ENCODE data around the gene NKD2.
A peak's percentile ranks its signal among the peaks of the same experiment; 100 is the strongest.

The NKD2 gene

DNA sequence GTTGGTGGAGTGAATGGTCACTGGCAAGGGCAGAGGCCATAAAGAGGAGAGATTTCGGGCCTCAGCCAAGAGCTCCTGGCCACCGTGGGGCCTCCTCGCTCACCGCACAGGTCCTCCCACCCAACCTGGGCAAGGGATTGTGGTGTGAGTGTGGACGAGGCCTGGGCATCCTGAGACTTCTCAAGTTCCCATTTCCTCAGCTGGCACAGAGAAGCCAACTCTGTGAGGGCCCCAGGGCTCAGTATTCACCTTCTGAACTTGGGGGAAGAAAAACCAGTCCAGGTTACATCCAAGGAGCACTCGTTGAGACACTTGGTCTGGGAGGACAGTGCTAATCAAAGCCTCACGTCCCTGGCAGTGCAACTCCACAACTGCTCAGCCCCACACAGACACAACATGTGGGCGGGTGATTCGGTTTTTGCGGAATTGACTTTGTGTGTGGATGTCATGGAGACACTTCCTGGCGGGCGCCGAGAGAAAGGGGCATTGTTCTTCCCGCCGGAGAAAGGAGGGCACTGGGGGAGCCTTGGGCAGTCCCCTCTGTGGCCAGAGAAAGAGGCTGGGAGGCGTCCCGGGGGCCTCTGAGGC, 28.5 kb upstream of the NKD2 start:
- no peak for DNase-seq (ENCODE audit: low read depth, low spot score)
- H3K4me3 ChIP-seq (ENCODE audit: insufficient read length, low read depth): no peak overlapping the region
- no peaks in the 10 kb centered on the region for H3K36me3 ChIP-seq (ENCODE audit: insufficient read depth, insufficient read length, low read length)
- H3K27me3 ChIP-seq (ENCODE audit: insufficient read depth, insufficient read length): no peaks in the 10 kb centered on the region
- H3K4me1 ChIP-seq (ENCODE audit: insufficient read depth, insufficient read length): no peaks in the 10 kb centered on the region
- no peak overlapping the region for H3K9ac ChIP-seq (ENCODE audit: insufficient read length, low read depth)
- no peaks in the 10 kb centered on the region for H3K9me3 ChIP-seq (ENCODE audit: insufficient read depth, low read length)
- TF ChIP-seq YY1 (IDR thresholded peaks at IDR 0.05; ENCODE audit: insufficient read depth, insufficient read length) (no peak), SUZ12 (IDR thresholded peaks at IDR 0.05; ENCODE audit: extremely low read depth, insufficient read depth, insufficient read length) (no peak), ZNF274 (IDR thresholded peaks at IDR 0.05; ENCODE audit: low read depth, low read length) (no peak)

DNA sequence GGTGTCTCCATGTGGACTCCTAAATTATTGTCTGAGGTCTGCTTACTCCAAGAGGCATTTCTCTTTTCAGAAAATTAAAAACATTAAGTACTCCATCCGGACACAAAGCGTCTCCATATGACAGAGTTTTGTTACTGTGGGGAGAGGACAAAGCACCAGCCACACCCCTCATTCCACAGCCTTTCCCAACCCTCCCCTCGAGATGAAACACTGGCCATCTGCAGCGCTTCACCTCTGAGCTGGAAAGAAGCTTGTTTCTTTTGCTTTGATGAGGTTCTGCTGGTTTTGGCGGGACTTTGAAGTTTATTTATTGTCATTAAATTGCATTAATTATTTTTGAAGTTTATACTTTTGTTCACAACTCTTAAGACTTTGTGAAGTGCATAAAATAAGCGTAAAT, 27.6 kb upstream of the NKD2 start:
- no peaks in the 10 kb centered on the region for H3K9me3 ChIP-seq (ENCODE audit: insufficient read depth, low read length)
- H3K27me3 ChIP-seq (ENCODE audit: insufficient read depth, insufficient read length): no peaks in the 10 kb centered on the region
- H3K4me1 ChIP-seq (ENCODE audit: insufficient read depth, insufficient read length): no peaks in the 10 kb centered on the region
- H3K4me3 ChIP-seq (ENCODE audit: insufficient read length, low read depth): no peak overlapping the region
- H3K9ac ChIP-seq (ENCODE audit: insufficient read length, low read depth): no peak overlapping the region
- no peak for DNase-seq (ENCODE audit: low read depth, low spot score)
- no peaks in the 10 kb centered on the region for H3K36me3 ChIP-seq (ENCODE audit: insufficient read depth, insufficient read length, low read length)
- TF ChIP-seq ZNF274 (IDR thresholded peaks at IDR 0.05; ENCODE audit: low read depth, low read length) (no peak), YY1 (IDR thresholded peaks at IDR 0.05; ENCODE audit: insufficient read depth, insufficient read length) (no peak), SUZ12 (IDR thresholded peaks at IDR 0.05; ENCODE audit: extremely low read depth, insufficient read depth, insufficient read length) (no peak)

DNA sequence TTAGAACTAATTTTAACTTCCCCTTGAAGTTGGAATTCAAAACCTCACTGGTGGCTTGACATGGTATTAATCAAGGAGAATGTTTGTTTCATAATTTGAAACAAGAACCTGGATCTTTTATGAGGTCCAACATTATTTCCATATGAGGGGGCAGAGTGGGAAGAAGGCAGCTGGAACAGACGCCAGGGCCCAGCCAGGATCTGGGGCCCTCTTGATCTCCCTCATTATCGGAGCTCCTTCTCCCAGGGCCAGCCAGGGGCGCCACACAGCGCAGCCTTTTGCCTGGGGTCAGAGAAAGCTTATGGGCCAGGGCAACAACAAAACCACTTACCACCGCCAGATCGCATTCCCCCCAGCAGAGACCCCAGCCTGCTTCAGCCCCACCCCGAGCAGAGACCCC, 27.1 kb upstream of the NKD2 start:
- Histone ChIP-seq H3K4me3 (ENCODE audit: insufficient read length, low read depth) (no peak overlapping the region), H3K36me3 (ENCODE audit: insufficient read depth, insufficient read length, low read length) (no peaks in the 10 kb centered on the region), H3K4me1 (ENCODE audit: insufficient read depth, insufficient read length) (no peaks in the 10 kb centered on the region), H3K9ac (ENCODE audit: insufficient read length, low read depth) (no peak overlapping the region), H3K9me3 (ENCODE audit: insufficient read depth, low read length) (no peaks in the 10 kb centered on the region), H3K27me3 (ENCODE audit: insufficient read depth, insufficient read length) (no peaks in the 10 kb centered on the region)
- no peak for TF ChIP-seq ZNF274 (IDR thresholded peaks at IDR 0.05; ENCODE audit: low read depth, low read length)
- no peak for TF ChIP-seq SUZ12 (IDR thresholded peaks at IDR 0.05; ENCODE audit: extremely low read depth, insufficient read depth, insufficient read length)
- TF ChIP-seq YY1 (IDR thresholded peaks at IDR 0.05; ENCODE audit: insufficient read depth, insufficient read length): no peak
- no peak for DNase-seq (ENCODE audit: low read depth, low spot score)

DNA sequence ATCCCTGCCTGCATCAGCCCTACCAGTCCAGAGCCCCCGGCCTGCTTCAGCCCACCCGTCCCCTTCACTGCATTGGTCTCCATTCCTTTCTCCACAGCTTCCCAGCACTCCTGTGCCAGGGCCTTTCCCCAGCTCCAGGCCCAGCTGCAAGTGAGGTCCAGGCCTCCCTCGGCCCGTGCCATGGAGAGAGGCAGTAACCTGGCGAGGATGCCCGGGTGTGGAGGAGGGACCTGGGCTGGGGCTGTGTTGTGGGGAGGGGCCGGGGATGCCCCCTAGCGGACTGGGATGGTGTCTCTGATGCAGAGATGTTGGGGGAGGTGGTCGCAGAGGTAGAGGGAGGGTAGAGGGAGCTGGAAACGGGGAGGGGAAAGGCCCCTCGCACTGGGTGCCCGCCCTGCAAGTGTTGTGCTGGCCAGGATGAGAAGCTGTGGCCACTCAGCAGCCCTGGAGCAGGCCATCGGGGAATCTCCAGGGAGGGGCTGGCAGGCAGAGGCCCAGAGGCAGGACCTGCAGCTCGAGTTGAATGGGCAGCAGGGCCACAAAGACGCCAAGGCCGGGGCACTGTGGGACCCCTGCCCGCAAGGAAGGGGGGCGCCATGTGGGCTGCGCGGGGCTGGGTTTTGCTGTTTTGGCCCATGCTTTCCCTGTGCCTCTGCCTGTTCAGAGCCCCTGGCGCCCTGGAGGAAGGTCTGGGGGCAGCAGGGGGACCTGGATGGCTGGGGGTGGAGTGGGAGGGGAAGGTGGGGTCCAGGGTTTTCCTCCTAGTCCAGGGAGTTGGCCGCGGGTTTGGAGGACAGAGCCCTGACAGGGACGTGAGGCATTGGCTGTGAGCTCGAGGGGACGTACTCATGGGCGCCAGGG, 26.0 kb upstream of the NKD2 start:
- H3K36me3 ChIP-seq (ENCODE audit: insufficient read depth, insufficient read length, low read length): no peaks in the 10 kb centered on the region
- TF ChIP-seq SUZ12 (IDR thresholded peaks at IDR 0.05; ENCODE audit: extremely low read depth, insufficient read depth, insufficient read length) (no peak), YY1 (IDR thresholded peaks at IDR 0.05; ENCODE audit: insufficient read depth, insufficient read length) (no peak)
- DNase-seq (ENCODE audit: low read depth, low spot score): peak; percentile 32
- no peaks in the 10 kb centered on the region for H3K4me1 ChIP-seq (ENCODE audit: insufficient read depth, insufficient read length)
- no peaks in the 10 kb centered on the region for H3K9me3 ChIP-seq (ENCODE audit: insufficient read depth, low read length)
- no peaks in the 10 kb centered on the region for H3K27me3 ChIP-seq (ENCODE audit: insufficient read depth, insufficient read length)
- no peak overlapping the region for H3K4me3 ChIP-seq (ENCODE audit: insufficient read length, low read depth)
- no peak overlapping the region for H3K9ac ChIP-seq (ENCODE audit: insufficient read length, low read depth)

DNA sequence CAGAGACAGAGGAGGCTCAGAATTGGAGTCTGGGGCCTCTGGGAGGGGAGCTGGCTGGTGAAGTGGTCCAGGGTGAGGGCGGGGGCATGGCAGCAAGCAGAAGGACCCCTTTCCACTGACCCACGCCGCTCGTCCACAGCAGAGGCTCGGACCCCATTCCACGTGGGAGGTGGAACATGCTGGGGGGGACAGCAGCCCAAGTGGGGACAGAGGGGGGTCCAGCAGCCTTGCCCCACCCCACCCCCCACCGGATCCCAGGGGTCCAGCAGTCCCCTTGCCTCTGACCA, 25.4 kb upstream of the NKD2 start:
- Histone ChIP-seq H3K36me3 (ENCODE audit: insufficient read depth, insufficient read length, low read length) (no peaks in the 10 kb centered on the region), H3K27me3 (ENCODE audit: insufficient read depth, insufficient read length) (no peaks in the 10 kb centered on the region), H3K4me1 (ENCODE audit: insufficient read depth, insufficient read length) (no peaks in the 10 kb centered on the region), H3K4me3 (ENCODE audit: insufficient read length, low read depth) (no peak overlapping the region), H3K9ac (ENCODE audit: insufficient read length, low read depth) (no peak overlapping the region), H3K9me3 (ENCODE audit: insufficient read depth, low read length) (no peaks in the 10 kb centered on the region)
- TF ChIP-seq YY1 (IDR thresholded peaks at IDR 0.05; ENCODE audit: insufficient read depth, insufficient read length): no peak
- TF ChIP-seq ZNF274 (IDR thresholded peaks at IDR 0.05; ENCODE audit: low read depth, low read length): no peak
- TF ChIP-seq SUZ12 (IDR thresholded peaks at IDR 0.05; ENCODE audit: extremely low read depth, insufficient read depth, insufficient read length): no peak
- DNase-seq (ENCODE audit: low read depth, low spot score): no peak

DNA sequence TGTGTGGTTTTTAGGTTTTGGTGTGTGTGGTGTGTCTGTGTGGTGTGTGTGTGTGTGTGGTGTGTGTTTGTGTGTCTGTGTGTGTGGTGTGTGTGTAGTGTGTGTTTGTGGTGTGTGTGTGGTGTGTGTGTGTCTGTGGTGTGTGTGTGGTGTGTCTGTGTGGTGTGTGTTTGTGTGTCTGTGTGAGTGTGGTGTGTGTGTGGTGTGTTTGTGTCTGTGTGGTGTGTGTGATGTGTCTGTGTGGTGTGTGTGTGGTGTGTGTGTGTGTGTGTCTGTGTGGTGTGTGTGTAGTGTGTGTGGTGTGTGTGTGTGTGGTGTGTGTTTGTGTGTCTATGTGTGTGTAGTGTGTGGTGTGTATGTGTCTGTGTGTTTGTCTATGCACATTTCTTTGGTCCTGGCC, 25.0 kb upstream of the NKD2 start:
- H3K4me3 ChIP-seq (ENCODE audit: insufficient read length, low read depth): no peak overlapping the region
- TF ChIP-seq YY1 (IDR thresholded peaks at IDR 0.05; ENCODE audit: insufficient read depth, insufficient read length): no peak
- no peaks in the 10 kb centered on the region for H3K36me3 ChIP-seq (ENCODE audit: insufficient read depth, insufficient read length, low read length)
- H3K9me3 ChIP-seq (ENCODE audit: insufficient read depth, low read length): no peaks in the 10 kb centered on the region
- H3K27me3 ChIP-seq (ENCODE audit: insufficient read depth, insufficient read length): no peaks in the 10 kb centered on the region
- DNase-seq (ENCODE audit: low read depth, low spot score): no peak
- no peak overlapping the region for H3K9ac ChIP-seq (ENCODE audit: insufficient read length, low read depth)
- H3K4me1 ChIP-seq (ENCODE audit: insufficient read depth, insufficient read length): no peaks in the 10 kb centered on the region

DNA sequence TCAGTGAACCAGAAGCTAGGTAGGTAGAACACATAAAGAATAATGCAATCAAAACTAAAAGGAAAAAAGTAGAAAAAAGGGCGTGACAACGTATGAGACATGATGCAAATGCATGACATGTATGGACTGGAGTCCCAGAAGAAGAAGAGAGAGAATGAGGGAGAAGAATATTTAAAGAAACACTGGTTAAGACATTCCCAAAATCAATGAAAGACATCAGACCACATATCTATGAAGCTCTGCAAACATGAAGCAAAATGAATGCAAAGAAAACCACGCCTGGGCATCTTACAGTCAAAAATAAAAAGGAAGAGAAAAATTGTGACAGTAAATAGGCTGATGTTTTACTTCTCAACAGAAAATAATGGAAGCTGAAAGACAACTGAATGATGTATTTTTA, 23.8 kb upstream of the NKD2 start:
- Histone ChIP-seq H3K36me3 (ENCODE audit: insufficient read depth, insufficient read length, low read length) (no peaks in the 10 kb centered on the region), H3K9me3 (ENCODE audit: insufficient read depth, low read length) (no peaks in the 10 kb centered on the region), H3K9ac (ENCODE audit: insufficient read length, low read depth) (no peak overlapping the region), H3K27me3 (ENCODE audit: insufficient read depth, insufficient read length) (no peaks in the 10 kb centered on the region), H3K4me3 (ENCODE audit: insufficient read length, low read depth) (no peak overlapping the region), H3K4me1 (ENCODE audit: insufficient read depth, insufficient read length) (no peaks in the 10 kb centered on the region)
- TF ChIP-seq ZNF274 (IDR thresholded peaks at IDR 0.05; ENCODE audit: low read depth, low read length): no peak
- no peak for TF ChIP-seq YY1 (IDR thresholded peaks at IDR 0.05; ENCODE audit: insufficient read depth, insufficient read length)
- TF ChIP-seq SUZ12 (IDR thresholded peaks at IDR 0.05; ENCODE audit: extremely low read depth, insufficient read depth, insufficient read length): no peak
- no peak for DNase-seq (ENCODE audit: low read depth, low spot score)
